Caco-2 (cell line): ENCODE results near the gene RNU4-1. TPM values are rescaled to one million over a fixed set of nuclear protein-coding genes. Genes with fewer than 3 reads are reported as not detected.
"Not testable (repeated sequence)": the region's sequence is repeated elsewhere in the genome, so short reads cannot be mapped to it uniquely, and the experiment has no call there.

Experiments used
- BruUV-seq: library from RNA; stranded (reverse); fragments of 400-500 nt; replicated peaks from 2 replicates; lab custom pipeline; 2021; lab: Mats Ljungman, UMichigan
- CTCF ChIA-PET: fragments of 300-600 bp; sonication (Branson Sonifier 250); formaldehyde crosslinking; loops from one replicate; lab custom pipeline; 2022; ENCODE audit warnings: antibody characterized with exemption; lab: Charles Lee
- POLR2A ChIA-PET: fragments of 300-600 bp; sonication (Branson Sonifier 250); formaldehyde crosslinking; loops from one replicate; lab custom pipeline; 2022; ENCODE audit warnings: antibody characterized with exemption; lab: Charles Lee
- DNase-seq, 2 experiments: peaks; one replicate each; pipeline versions ENCODE4 v3.0.0 to v3.0.0-alpha.2; 2020 to 2022
- H3K27me3 ChIP-seq: replicated peaks from 2 replicates; pipeline ENCODE4 v1.6.0; 2011; ENCODE audit warnings: low read length; ENCODE audit not compliant: control insufficient read depth, insufficient read depth
- H3K36me3 ChIP-seq: 2 replicates; pipeline ENCODE4 v1.5.1; 2011; ENCODE audit warnings: low read length; ENCODE audit not compliant: control insufficient read depth, insufficient read depth
- H3K4me1 ChIP-seq: fragments of 250-450 bp; sonication (Bioruptor Pico); 2 replicates; pipeline ENCODE4 v1.5.1; 2020; ENCODE audit warnings: mild to moderate bottlenecking
- H3K4me3 ChIP-seq: 2 replicates; pipeline ENCODE4 v1.5.1; 2011; ENCODE audit warnings: low read depth, mild to moderate bottlenecking, control low read depth, low read length
- H3K9me3 ChIP-seq: fragments of 250-450 bp; sonication (Bioruptor Pico); 2 replicates; pipeline ENCODE4 v1.5.1; 2020; ENCODE audit warnings: mild to moderate bottlenecking, moderate library complexity
- H3K27ac Mint-ChIP-seq: one replicate; pipeline ENCODE4 v1.8.0; 2022; ENCODE audit warnings: mixed read lengths; ENCODE audit not compliant: unreplicated experiment
- H3K27me3 Mint-ChIP-seq: one replicate; pipeline ENCODE4 v1.8.0; 2022; ENCODE audit warnings: mixed read lengths; ENCODE audit not compliant: insufficient read depth, unreplicated experiment
- H3K36me3 Mint-ChIP-seq: one replicate; pipeline ENCODE4 v1.8.0; 2022; ENCODE audit warnings: mild to moderate bottlenecking, mixed read lengths; ENCODE audit not compliant: insufficient read depth, unreplicated experiment
- H3K4me1 Mint-ChIP-seq: one replicate; pipeline ENCODE4 v1.8.0; 2022; ENCODE audit warnings: low read depth, mixed read lengths; ENCODE audit not compliant: unreplicated experiment
- H3K4me3 Mint-ChIP-seq: one replicate; pipeline ENCODE4 v1.8.0; 2022; ENCODE audit warnings: mild to moderate bottlenecking, moderate library complexity, mixed read lengths; ENCODE audit not compliant: unreplicated experiment
- H3K9me3 Mint-ChIP-seq: one replicate; pipeline ENCODE4 v1.8.0; 2022; ENCODE audit warnings: mixed read lengths; ENCODE audit not compliant: unreplicated experiment
- CTCF ChIP-seq, 2 experiments: fragments of 200-600 bp in 1 of 2; IDR thresholded peaks; 1 replicate in 1 of 2; 2 replicates in 1 of 2; pipeline versions ENCODE4 v1.5.1 to v1.8.0; 2011 to 2022; ENCODE audit warnings: antibody characterized with exemption in 1 of 2, control low read depth in 1 of 2, inconsistent platforms in 1 of 2, low read depth in 1 of 2, low read length in 1 of 2, mild to moderate bottlenecking in 1 of 2, moderate library complexity in 1 of 2; ENCODE audit not compliant: insufficient read depth in 1 of 2, severe bottlenecking in 1 of 2, unreplicated experiment in 1 of 2
- intact Hi-C: fragments of 100-400 bp; cut with micrococcal nuclease; formaldehyde crosslinking; loops from one replicate; pipeline ENCODE4 v1.10.0; 2022; ENCODE audit not compliant: unreplicated experiment
- total RNA-seq: library from RNA; stranded (reverse); gene quantifications from 2 replicates; pipeline ENCODE4 v1.2.3, GENCODE V29; 2022

RNU4-1 gene
- total RNA-seq, 1 experiment from 2014 or later, result 3,645 TPM

DNA sequence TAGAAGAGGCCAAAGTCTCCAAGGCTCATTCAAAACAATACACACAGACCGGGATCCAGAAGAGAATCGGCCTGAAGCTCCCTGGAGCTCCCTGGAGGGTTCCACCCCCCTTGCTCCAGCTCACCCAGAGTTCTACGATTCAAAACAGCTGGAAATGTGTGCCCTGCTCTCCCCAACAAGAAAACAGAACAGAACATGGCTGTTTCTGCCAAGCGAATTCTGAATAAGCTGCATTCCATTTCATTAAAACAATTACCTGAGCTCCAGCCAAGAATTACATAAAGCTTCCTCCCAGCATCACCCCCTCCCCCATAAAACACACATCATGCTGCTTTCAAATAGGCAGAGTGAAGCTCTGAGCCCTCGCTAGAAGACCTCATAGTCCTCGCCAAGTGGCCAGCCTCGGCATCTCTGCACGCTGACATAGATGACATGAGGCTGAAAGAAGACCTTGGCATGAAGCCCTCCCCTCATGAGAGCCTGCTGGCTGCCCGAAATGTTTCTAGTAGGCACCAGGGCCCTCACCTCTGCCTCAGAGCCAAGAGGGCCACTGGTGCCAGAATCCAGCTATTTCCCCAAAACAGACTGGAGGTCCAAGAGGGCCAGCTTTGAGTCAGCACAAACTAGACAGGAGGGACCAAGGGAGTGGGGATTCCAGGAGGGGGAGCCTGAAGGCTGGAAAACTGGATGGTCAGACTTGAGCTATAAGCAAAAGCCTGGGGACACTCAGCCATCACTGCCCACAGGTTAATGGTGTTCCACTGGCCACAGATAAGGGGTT, 35.8 kb downstream of the RNU4-1 start:
- peaks cover 33% of the 10 kb centered on the region for H3K36me3 Mint-ChIP-seq
- BruUV-seq, result no TSS peak
- Histone ChIP-seq H3K36me3 (no peaks in the 10 kb centered on the region), H3K9me3 (no peaks in the 10 kb centered on the region), H3K4me1 (peaks cover 27% of the 10 kb centered on the region), H3K4me3 (no peak overlapping the region), H3K27me3 (no peaks in the 10 kb centered on the region)
- no peaks in the 10 kb centered on the region for H3K27me3 Mint-ChIP-seq
- peak overlapping the region; percentile 76 for H3K27ac Mint-ChIP-seq
- H3K4me3 Mint-ChIP-seq, result no peak overlapping the region
- peaks cover 21% of the 10 kb centered on the region for H3K4me1 Mint-ChIP-seq
- CTCF ChIA-PET, result interaction anchor here (0.9 to 2.9 kb wide), 4 partner anchors 8 to 29 kb away, joined by 4 to 20 read pairs (median 10); partner anchors contain the start of gene PXN
- no peaks in the 10 kb centered on the region for H3K9me3 Mint-ChIP-seq
- POLR2A ChIA-PET, result interaction anchor here (0.6 to 1.6 kb wide), 8 partner anchors 8 to 264 kb away, joined by 3 to 6 read pairs (median 4); partner anchors contain the start of gene PXN
- no peak for DNase-seq
- no peak for TF ChIP-seq CTCF (IDR thresholded peaks at IDR 0.05; ENCODE audit: insufficient read depth in 1 of 2, low read depth in 1 of 2, low read length in 1 of 2, severe bottlenecking in 1 of 2, unreplicated experiment in 1 of 2)
- intact Hi-C loops, result no loop called here

DNA sequence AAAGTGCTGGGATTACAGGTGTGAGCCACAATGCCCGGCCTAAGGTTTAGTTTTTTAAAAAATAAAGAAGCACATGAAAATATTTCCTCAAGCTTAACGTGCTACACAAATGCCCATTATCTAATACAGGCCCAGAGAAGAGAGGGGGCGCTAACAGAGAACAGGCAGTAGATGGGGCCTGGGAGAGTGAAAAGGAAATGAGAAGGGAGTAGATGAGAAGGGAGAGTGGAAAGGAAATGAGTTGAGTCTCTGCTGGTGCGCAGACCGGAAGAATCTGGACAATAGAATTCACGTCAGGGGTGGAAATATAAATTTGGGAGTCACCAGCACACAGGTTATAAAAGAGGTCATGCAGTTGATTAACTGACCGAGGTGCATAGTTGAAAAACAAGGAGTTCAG, 38.2 kb downstream of the RNU4-1 start:
- H3K4me3 ChIP-seq, result no peak overlapping the region
- peaks cover 1% of the 10 kb centered on the region for H3K36me3 ChIP-seq
- H3K4me1 Mint-ChIP-seq, result peaks cover 27% of the 10 kb centered on the region
- intact Hi-C loops, result no loop called here
- H3K36me3 Mint-ChIP-seq, result peaks cover 42% of the 10 kb centered on the region
- ChIA-PET POLR2A (no interaction called here), CTCF (interaction anchor here (1.0 to 1.2 kb wide), 2 partner anchors 19 to 27 kb away, joined by 3 to 8 read pairs; no protein-coding TSS in a partner anchor)
- H3K9me3 ChIP-seq, result no peaks in the 10 kb centered on the region
- H3K27me3 Mint-ChIP-seq, result no peaks in the 10 kb centered on the region
- H3K4me1 ChIP-seq, result peaks cover 30% of the 10 kb centered on the region
- no peak overlapping the region for H3K4me3 Mint-ChIP-seq
- BruUV-seq, result no TSS peak
- H3K9me3 Mint-ChIP-seq, result no peaks in the 10 kb centered on the region
- H3K27ac Mint-ChIP-seq, result peak overlapping the region; percentile 50
- H3K27me3 ChIP-seq, result no peaks in the 10 kb centered on the region
- no peak for DNase-seq
- TF ChIP-seq CTCF (IDR thresholded peaks at IDR 0.05; ENCODE audit: insufficient read depth in 1 of 2, low read depth in 1 of 2, low read length in 1 of 2, severe bottlenecking in 1 of 2, unreplicated experiment in 1 of 2), result no peak

GRCh38 chr12:120253313-120253712, 39.7 kb downstream of the RNU4-1 start:
- H3K9me3 ChIP-seq, POLR2A ChIA-PET: not testable (repeated sequence)

More at GRCh38 chr12:120253313-120253712, 39.7 kb downstream of the RNU4-1 start:
- H3K27me3 ChIP-seq, intact Hi-C loops, H3K4me3 ChIP-seq, H3K27me3 Mint-ChIP-seq, H3K36me3 ChIP-seq, DNase-seq, BruUV-seq, H3K9me3 Mint-ChIP-seq, H3K4me3 Mint-ChIP-seq, H3K27ac Mint-ChIP-seq: not testable (repeated sequence)
- H3K4me1 ChIP-seq, result peaks cover 31% of the 10 kb centered on the region
- Mint-ChIP-seq H3K4me1 (peaks cover 42% of the 10 kb centered on the region), H3K36me3 (peaks cover 43% of the 10 kb centered on the region)
- CTCF ChIA-PET, result interaction anchor here (1.4 kb wide), 1 partner anchor 18 kb away, joined by 3 read pairs; no protein-coding TSS in a partner anchor
